Endothelial cell of umbilical vein (primary cell): ENCODE measurements around the gene SLC35A1. TPM values are rescaled to one million over a fixed set of nuclear protein-coding genes. Genes with fewer than 3 reads are reported as not detected.

Experiments used
- BruUV-seq: library from RNA; stranded (reverse); fragments of 400-500 nt; replicated peaks from 2 replicates; lab custom pipeline; 2021; lab: Mats Ljungman, UMichigan
- CTCF ChIA-PET: fragments of 300-600, 350-600 bp; sonication (Branson Sonifier 250); formaldehyde crosslinking; loops from one replicate; lab custom pipeline; 2021; ENCODE audit warnings: antibody characterized with exemption, inconsistent platforms; lab: Charles Lee
- POLR2A ChIA-PET: fragments of 300-600, 350-600 bp; sonication (Branson Sonifier 250); formaldehyde crosslinking; loops from one replicate; lab custom pipeline; 2021; ENCODE audit warnings: antibody characterized with exemption, inconsistent platforms; lab: Charles Lee
- DNase-seq: peaks from one replicate; pipeline ENCODE4 v3.0.0-alpha.2; 2011; ENCODE audit warnings: low read depth, low spot score
- FAIRE-seq: peaks from 2 replicates; lab custom pipeline; 2011; peaks lifted over from hg19 to GRCh38; lab: Jason Lieb, UNC
- H2AFZ ChIP-seq: 2 replicates; pipeline ENCODE4 v1.6.0; 2012; ENCODE audit warnings: low read depth, low read length, control low read depth, inconsistent platforms
- H3K27ac ChIP-seq: 2 replicates; pipeline ENCODE4 v1.5.1; 2011; ENCODE audit warnings: low read depth, mild to moderate bottlenecking, control low read depth, low read length, moderate library complexity; ENCODE audit not compliant: insufficient read depth
- H3K27me3 ChIP-seq, 2 experiments: 2 replicates each; pipeline versions ENCODE4 v1.6.0 to v1.6.1; 2011; ENCODE audit warnings: low read length in 2 of 2, mixed read lengths in 1 of 2; ENCODE audit not compliant: control insufficient read depth in 2 of 2, insufficient read depth in 2 of 2
- H3K36me3 ChIP-seq, 2 experiments: 2 replicates in 1 of 2; 3 replicates in 1 of 2; pipeline ENCODE4 v1.5.1; 2011; ENCODE audit warnings: low read length in 2 of 2, mild to moderate bottlenecking in 1 of 2, moderate library complexity in 1 of 2; ENCODE audit not compliant: control insufficient read depth in 2 of 2, insufficient read depth in 2 of 2; ENCODE audit errors: extremely low read depth in 1 of 2
- H3K4me1 ChIP-seq: 3 replicates; pipeline ENCODE4 v1.5.1; 2011; ENCODE audit warnings: mild to moderate bottlenecking, low read length; ENCODE audit not compliant: control insufficient read depth, insufficient read depth; ENCODE audit errors: extremely low read depth
- H3K4me2 ChIP-seq: 2 replicates; pipeline ENCODE4 v1.6.1; 2011; ENCODE audit warnings: low read length, control low read depth, mixed read lengths; ENCODE audit not compliant: insufficient read depth
- H3K4me3 ChIP-seq, 3 experiments: fragments of 200-600 bp in 1 of 3; sonication (generic), shearing (Covaris generic) in 1 of 3; replicated peaks in 1 of 3; 2 replicates each; pipeline ENCODE4 v1.5.1; 2011 to 2016; ENCODE audit warnings: control low read depth in 3 of 3, low read length in 3 of 3, mild to moderate bottlenecking in 2 of 3, inconsistent platforms in 1 of 3, low read depth in 1 of 3, moderate library complexity in 1 of 3; ENCODE audit not compliant: insufficient read depth in 1 of 3
- H3K79me2 ChIP-seq: 2 replicates; pipeline ENCODE4 v1.6.0; 2012; ENCODE audit warnings: low read length, inconsistent platforms; ENCODE audit not compliant: control insufficient read depth, insufficient read depth
- H3K9ac ChIP-seq: replicated peaks from 2 replicates; pipeline ENCODE3; 2011; ENCODE audit warnings: low read length, control low read depth; ENCODE audit not compliant: insufficient read depth; ENCODE audit errors: extremely low read depth
- H3K9me1 ChIP-seq: replicated peaks from 3 replicates; pipeline ENCODE4 v1.6.0; 2011; ENCODE audit warnings: mild to moderate bottlenecking, low read length; ENCODE audit not compliant: control insufficient read depth, insufficient read depth; ENCODE audit errors: extremely low read depth
- H3K9me3 ChIP-seq: replicated peaks from 2 replicates; pipeline ENCODE4 v1.5.1; 2012; ENCODE audit warnings: low read length, inconsistent platforms; ENCODE audit not compliant: control insufficient read depth, insufficient read depth
- H4K20me1 ChIP-seq: replicated peaks from 2 replicates; pipeline ENCODE3; 2011; ENCODE audit warnings: mild to moderate bottlenecking, low read length; ENCODE audit not compliant: control insufficient read depth, insufficient read depth; ENCODE audit errors: extremely low read depth
- CTCF ChIP-seq, 2 donors: IDR thresholded peaks; 1 replicate in 1 of 2; 2 replicates in 1 of 2; pipeline ENCODE4 v1.5.1; 2011; ENCODE audit warnings: low read length in 2 of 2, mild to moderate bottlenecking in 2 of 2, moderate library complexity in 2 of 2, control low read depth in 1 of 2, inconsistent platforms in 1 of 2, low read depth in 1 of 2; ENCODE audit not compliant: insufficient read depth in 1 of 2; ENCODE audit errors: extremely low read depth in 1 of 2
- EZH2 ChIP-seq: IDR thresholded peaks from 2 replicates; pipeline ENCODE4 v1.6.1; 2012; ENCODE audit warnings: borderline replicate concordance, low read depth, mild to moderate bottlenecking, moderate library complexity, low read length, inconsistent platforms; ENCODE audit not compliant: severe bottlenecking
- FOS ChIP-seq: IDR thresholded peaks from 2 replicates; pipeline ENCODE4 v1.6.1; 2011; ENCODE audit warnings: mild to moderate bottlenecking, low read length, moderate library complexity, borderline replicate concordance; ENCODE audit not compliant: insufficient read depth
- GATA2 ChIP-seq: IDR thresholded peaks from 2 replicates; pipeline ENCODE4 v1.7.0; 2011; ENCODE audit warnings: low read depth, mild to moderate bottlenecking, moderate library complexity, mixed read lengths, low read length; ENCODE audit not compliant: insufficient read length, insufficient read depth
- JUN ChIP-seq: IDR thresholded peaks from 2 replicates; pipeline ENCODE4 v1.6.1; 2011; ENCODE audit warnings: borderline replicate concordance, low read depth; ENCODE audit not compliant: insufficient read length, insufficient read depth
- MAX ChIP-seq: IDR thresholded peaks from 2 replicates; pipeline ENCODE4 v1.6.1; 2011; ENCODE audit not compliant: insufficient read depth, insufficient read length
- MYC ChIP-seq: IDR thresholded peaks from one replicate; pipeline ENCODE4 v1.6.1; 2011; ENCODE audit warnings: mild to moderate bottlenecking, low read depth, low read length
- POLR2A ChIP-seq: IDR thresholded peaks from 2 replicates; pipeline ENCODE4 v1.6.1; 2012; ENCODE audit warnings: low read depth, mild to moderate bottlenecking, control low read depth, low read length
- POLR2AphosphoS5 ChIP-seq: IDR thresholded peaks from 2 replicates; pipeline ENCODE4 v1.6.1; 2012; ENCODE audit warnings: low read depth, mild to moderate bottlenecking, control low read depth, low read length, moderate library complexity; ENCODE audit not compliant: insufficient read depth
- dilution Hi-C: fragments of 300-500 bp; cut with MboI; formaldehyde crosslinking; loops from one replicate; pipeline ENCODE4 v1.15.0; 2019; ENCODE audit warnings: low sequenced_read_pairs; ENCODE audit not compliant: extremely low pct_ligation_motif_present
- intact Hi-C: fragments of 100-400 bp; cut with micrococcal nuclease; formaldehyde crosslinking; loops from one replicate; pipeline ENCODE4 v1.10.0; 2022
- polyA plus RNA-seq, 4 experiments: library from polyadenylated mRNA; depleted of rRNA in 3 of 4; stranded (reverse) in 3 of 4; unstranded in 1 of 4; fragments of >200 nt; gene quantifications; 2 replicates each; pipeline versions ENCODE4 v1.2.1 to v1.2.3, GENCODE V29; 2011 to 2012; ENCODE audit warnings: missing spikeins in 1 of 4
- total RNA-seq: library from RNA; stranded (reverse); gene quantifications from 2 replicates; pipeline ENCODE4 v1.2.3, GENCODE V29; 2021

SLC35A1 gene
- total and polyA plus RNA-seq, 2 donors (not counting 3 experiments of a cell fraction or from before 2014, with no cell fraction given): 13.0 to 13.9 TPM

- Histone ChIP-seq H3K9ac (no peak overlapping the region), H3K27ac (no peak overlapping the region), H3K4me2 (no peak overlapping the region), H3K36me3 (peaks cover 0 to 7% of the 10 kb centered on the region in 2 experiments), H2AFZ (no peak overlapping the region), H3K79me2 (no peaks in the 10 kb centered on the region), H3K4me1 (no peaks in the 10 kb centered on the region), H3K9me3 (no peaks in the 10 kb centered on the region), H4K20me1 (no peaks in the 10 kb centered on the region), H3K27me3 (no peaks in the 10 kb centered on the region), H3K4me3 (no peak overlapping the region), H3K9me1 (peaks cover 2% of the 10 kb centered on the region)
- intact Hi-C loops (loop anchor here (5.0 kb wide), 1 partner anchor 47 kb away; no protein-coding TSS in a partner anchor), dilution Hi-C loops (no loop called here)
- ChIA-PET POLR2A (no interaction called here), CTCF (interaction anchor here (1.0 kb wide), 1 partner anchor 10 kb away, joined by 7 read pairs; no protein-coding TSS in a partner anchor)
- DNase-seq (no peak), FAIRE-seq (no peak)
- no peak for TF ChIP-seq POLR2A
- no peak for TF ChIP-seq EZH2
- no peak for TF ChIP-seq FOS
- TF ChIP-seq MYC: no peak
- TF ChIP-seq GATA2: no peak
- TF ChIP-seq MAX: no peak
- TF ChIP-seq POLR2AphosphoS5: no peak
- no peak for TF ChIP-seq JUN
- no peak for TF ChIP-seq CTCF (IDR thresholded peaks at IDR 0.05; ENCODE audit: extremely low read depth in 1 of 2, insufficient read depth in 1 of 2, low read depth in 1 of 2, low read length in 2 of 2)
- BruUV-seq: no TSS peak
These were observed 61.7 kb downstream of the SLC35A1 start for GRCh38 chr6:87534377-87535047.
